ENCODE data around the gene ZNF561.
A peak's percentile ranks its signal among the peaks of the same experiment; 100 is the strongest.
"Not testable (repeated sequence)": the region's sequence is repeated elsewhere in the genome, so short reads cannot be mapped to it uniquely, and the experiment has no call there.

The ZNF561 gene

GRCh38 chr19:9621156-9622037 is at the start of gene ZNF561:
Gene ZNF561, minus strand, starts transcription at chr19:9621232. Its CDS starts 1,776 bp downstream, at chr19:9619456.
- peak; percentile 62 for DNase-seq (ENCODE audit: insufficient read length, low spot score)

GRCh38 chr19:9668544-9668943 is 47.5 kb upstream of the ZNF561 start:
- no peak for FAIRE-seq
- no peak for DNase-seq (ENCODE audit: insufficient read length, low spot score)

More at GRCh38 chr19:9621156-9622037, at the start of gene ZNF561:
- FAIRE-seq, result peak; percentile 96

GRCh38 chr19:9667898-9668297 is 46.9 kb upstream of the ZNF561 start:
- DNase-seq (ENCODE audit: insufficient read length, low spot score), result no peak
- FAIRE-seq, result no peak

GRCh38 chr19:9658769-9659168 is 37.7 kb upstream of the ZNF561 start:
- FAIRE-seq, result no peak
- no peak for DNase-seq (ENCODE audit: insufficient read length, low spot score)

- not testable (repeated sequence) for DNase-seq (ENCODE audit: insufficient read length, low spot score); FAIRE-seq
Observed at GRCh38 chr19:9653066-9653555, 32.1 kb upstream of the ZNF561 start.

- DNase-seq (ENCODE audit: insufficient read length, low spot score); FAIRE-seq: not testable (repeated sequence)
Observed at GRCh38 chr19:9651464-9651863, 30.4 kb upstream of the ZNF561 start.

- no peak for FAIRE-seq
Observed at GRCh38 chr19:9650345-9650744, 29.3 kb upstream of the ZNF561 start.

GRCh38 chr19:9645472-9645871 is 24.4 kb upstream of the ZNF561 start:
- DNase-seq (ENCODE audit: insufficient read length, low spot score), result no peak
- no peak for FAIRE-seq

More at GRCh38 chr19:9650345-9650744, 29.3 kb upstream of the ZNF561 start:
- DNase-seq (ENCODE audit: insufficient read length, low spot score), result no peak

GRCh38 chr19:9644472-9644871 is 23.4 kb upstream of the ZNF561 start:
- no peak for FAIRE-seq

GRCh38 chr19:9641810-9642209 is 20.8 kb upstream of the ZNF561 start:
- no peak for FAIRE-seq

More at GRCh38 chr19:9644472-9644871, 23.4 kb upstream of the ZNF561 start:
- no peak for DNase-seq (ENCODE audit: insufficient read length, low spot score)

GRCh38 chr19:9640956-9641355 is 19.9 kb upstream of the ZNF561 start:
- FAIRE-seq (no peak), DNase-seq (ENCODE audit: insufficient read length, low spot score) (no peak)

More at GRCh38 chr19:9641810-9642209, 20.8 kb upstream of the ZNF561 start:
- no peak for DNase-seq (ENCODE audit: insufficient read length, low spot score)

GRCh38 chr19:9636018-9636417 is 15.0 kb upstream of the ZNF561 start:
- DNase-seq (ENCODE audit: insufficient read length, low spot score) (no peak), FAIRE-seq (no peak)

GRCh38 chr19:9627856-9628255 is 6.8 kb upstream of the ZNF561 start:
- DNase-seq (ENCODE audit: insufficient read length, low spot score) (no peak), FAIRE-seq (no peak)

GRCh38 chr19:9622531-9622930 is 1.5 kb upstream of the ZNF561 start:
- FAIRE-seq (no peak), DNase-seq (ENCODE audit: insufficient read length, low spot score) (no peak)

- DNase-seq (ENCODE audit: insufficient read length, low spot score) (no peak), FAIRE-seq (no peak)
Observed at GRCh38 chr19:9620842-9621155, 233 bp downstream of the ZNF561 start.

GRCh38 chr19:9615844-9616243 is 5.2 kb downstream of the ZNF561 start:
- FAIRE-seq (no peak), DNase-seq (ENCODE audit: insufficient read length, low spot score) (no peak)

GRCh38 chr19:9610484-9611113 is 10.4 kb downstream of the ZNF561 start:
- FAIRE-seq, result no peak

GRCh38 chr19:9608912-9609311 is 12.1 kb downstream of the ZNF561 start:
- no peak for DNase-seq (ENCODE audit: insufficient read length, low spot score)
- FAIRE-seq, result no peak

More at GRCh38 chr19:9610484-9611113, 10.4 kb downstream of the ZNF561 start:
- no peak for DNase-seq (ENCODE audit: insufficient read length, low spot score)

- DNase-seq (ENCODE audit: insufficient read length, low spot score), result no peak
- no peak for FAIRE-seq
Observed at GRCh38 chr19:9597027-9597426, 24.0 kb downstream of the ZNF561 start.

- FAIRE-seq, result peak; percentile 39
- no peak for DNase-seq (ENCODE audit: insufficient read length, low spot score)
Observed at GRCh38 chr19:9586764-9587163, 34.3 kb downstream of the ZNF561 start.

- DNase-seq (ENCODE audit: insufficient read length, low spot score) (peak; percentile 64), FAIRE-seq (peak; percentile 87)
Observed at GRCh38 chr19:9584073-9584833, 36.8 kb downstream of the ZNF561 start, which contains the start of gene ZNF121. Gene ZNF121, minus strand, starts transcription at chr19:9584504. Its CDS starts 16,407 bp downstream, at chr19:9568097.
